Neural cell (in vitro differentiated cells): ENCODE data around the gene NBEA. TPM values are rescaled to one million over a fixed set of nuclear protein-coding genes. Genes with fewer than 3 reads are reported as not detected.

Experiments used
- H2AFZ ChIP-seq: fragments of 200-600, 300-800 bp; sonication (generic), shearing (Covaris generic); 2 replicates; pipeline ENCODE4 v1.6.0; 2014; ENCODE audit warnings: low read depth, mild to moderate bottlenecking, antibody characterized with exemption, low read length, moderate library complexity
- H3F3A ChIP-seq: fragments of 200-600 bp; shearing (Covaris generic); 2 replicates; pipeline ENCODE4 v1.6.1; 2016; ENCODE audit warnings: mild to moderate bottlenecking, moderate library complexity, mixed read lengths, antibody characterized with exemption, low read length; ENCODE audit not compliant: insufficient read depth, poor library complexity, severe bottlenecking
- H3K27ac ChIP-seq: fragments of 200-600, 300-800 bp; sonication (generic), shearing (Covaris generic); 2 replicates; pipeline ENCODE4 v1.5.1; 2014; ENCODE audit warnings: mild to moderate bottlenecking, low read length, moderate library complexity
- H3K27me3 ChIP-seq: fragments of 300-800, 200-600 bp; sonication (generic), shearing (Covaris generic); 2 replicates; pipeline ENCODE4 v1.6.0; 2014; ENCODE audit warnings: mild to moderate bottlenecking, low read depth, low read length, moderate library complexity; ENCODE audit not compliant: insufficient read depth
- H3K36me3 ChIP-seq: fragments of 300-800, 200-600 bp; sonication (generic), shearing (Covaris generic); 2 replicates; pipeline ENCODE4 v1.5.1; 2014; ENCODE audit warnings: mild to moderate bottlenecking, antibody characterized with exemption, low read length, moderate library complexity; ENCODE audit not compliant: insufficient read depth
- H3K4me2 ChIP-seq: fragments of 300-800, 200-600 bp; sonication (generic), shearing (Covaris generic); 2 replicates; pipeline ENCODE4 v1.6.0; 2014; ENCODE audit warnings: mild to moderate bottlenecking, low read length
- H3K4me3 ChIP-seq: fragments of 300-800, 200-600 bp; sonication (generic), shearing (Covaris generic); 2 replicates; pipeline ENCODE4 v1.5.1; 2014; ENCODE audit warnings: mild to moderate bottlenecking, low read length, moderate library complexity
- H3K79me2 ChIP-seq: fragments of 200-600 bp; shearing (Covaris generic); replicated peaks from 2 replicates; pipeline ENCODE4 v1.6.0; 2014; ENCODE audit warnings: mild to moderate bottlenecking, low read length, moderate library complexity; ENCODE audit not compliant: insufficient read depth
- H3K9ac ChIP-seq: fragments of 300-800, 200-600 bp; sonication (generic), shearing (Covaris generic); 2 replicates; pipeline ENCODE4 v1.6.1; 2016; ENCODE audit warnings: mild to moderate bottlenecking, low read length, mixed read lengths
- H3K9me2 ChIP-seq: fragments of 200-600 bp; shearing (Covaris generic); 2 replicates; pipeline ENCODE4 v1.6.1; 2016; ENCODE audit warnings: mild to moderate bottlenecking, low read length, mixed read lengths; ENCODE audit not compliant: insufficient read depth
- H3K9me3 ChIP-seq: fragments of 200-600, 300-800 bp; sonication (generic), shearing (Covaris generic); 2 replicates; pipeline ENCODE4 v1.6.1; 2016; ENCODE audit warnings: mild to moderate bottlenecking, mixed run types, low read length, moderate library complexity, mixed read lengths
- H4K20me1 ChIP-seq: fragments of 200-600 bp; shearing (Covaris generic); 2 replicates; pipeline ENCODE4 v1.6.1; 2016; ENCODE audit warnings: mild to moderate bottlenecking, mixed run types; ENCODE audit not compliant: insufficient read depth
- CTCF ChIP-seq: fragments of 450-650 bp; IDR thresholded peaks from 2 replicates; pipeline ENCODE4 v1.5.1; 2014; ENCODE audit warnings: antibody characterized with exemption, mild to moderate bottlenecking, moderate library complexity; ENCODE audit not compliant: poor library complexity, severe bottlenecking
- EP300 ChIP-seq: fragments of 450-650 bp; conservative IDR thresholded peaks from 2 replicates; pipeline ENCODE4 v1.6.1; 2014; ENCODE audit warnings: antibody characterized with exemption, mild to moderate bottlenecking, moderate library complexity; ENCODE audit not compliant: poor library complexity, severe bottlenecking
- EZH2 ChIP-seq: fragments of 200-600, 300-800 bp; shearing (Covaris generic), sonication (generic); IDR thresholded peaks from 2 replicates; pipeline ENCODE4 v1.6.1; 2014; ENCODE audit warnings: antibody characterized with exemption, low read length, borderline replicate concordance, mild to moderate bottlenecking; ENCODE audit not compliant: insufficient read depth, poor library complexity, severe bottlenecking
- MXI1 ChIP-seq: fragments of 450-650 bp; conservative IDR thresholded peaks from 2 replicates; pipeline ENCODE4 v1.6.1; 2014; ENCODE audit warnings: antibody characterized with exemption, mild to moderate bottlenecking; ENCODE audit not compliant: poor library complexity, severe bottlenecking
- POLR2AphosphoS5 ChIP-seq: IDR thresholded peaks from 2 replicates; pipeline ENCODE4 v1.6.1; 2012
- RAD21 ChIP-seq: fragments of 450-650 bp; conservative IDR thresholded peaks from 2 replicates; pipeline ENCODE4 v1.6.1; 2014; ENCODE audit warnings: antibody characterized with exemption, mild to moderate bottlenecking, moderate library complexity
- SMC3 ChIP-seq: fragments of 450-650 bp; conservative IDR thresholded peaks from 2 replicates; pipeline ENCODE4 v1.6.1; 2014; ENCODE audit warnings: antibody characterized with exemption, mild to moderate bottlenecking, moderate library complexity; ENCODE audit not compliant: poor library complexity
- TAF1 ChIP-seq: IDR thresholded peaks from 2 replicates; pipeline ENCODE4 v1.6.1; 2012; ENCODE audit warnings: low read depth
- polyA plus RNA-seq: library from polyadenylated mRNA; depleted of rRNA; stranded (reverse); fragments of >200 nt; gene quantifications from 2 replicates; pipeline ENCODE4 v1.2.3, GENCODE V29; 2014
- TF ChIP-seq, protein P1 (sequence below): IDR thresholded peaks from 2 replicates; pipeline ENCODE4 v1.6.1; 2012; ENCODE audit warnings: borderline replicate concordance

NBEA gene
- polyA plus RNA-seq, 1 donor from 2014 or later: 55.8 TPM

DNA sequence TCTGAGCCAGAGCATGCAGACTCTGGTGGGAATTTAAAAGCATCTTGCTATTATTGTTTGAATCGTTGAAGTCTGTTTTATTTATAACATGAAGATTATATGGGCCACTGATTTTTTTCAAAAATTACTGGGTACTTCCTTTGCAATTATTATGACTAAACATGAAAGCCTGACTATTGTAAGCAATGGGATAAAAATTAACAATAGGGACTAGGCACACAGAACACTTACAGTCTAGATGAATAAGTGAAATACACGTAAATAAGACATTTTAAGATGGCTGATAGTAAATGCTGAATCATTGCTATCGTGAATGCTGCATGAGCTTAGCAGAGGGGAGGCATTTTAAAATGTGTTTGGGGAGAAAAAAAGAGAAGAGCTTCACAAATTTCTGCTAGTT is 615.4 kb downstream of the NBEA start:
- no peaks in the 10 kb centered on the region for H3K9me2 ChIP-seq
- no peaks in the 10 kb centered on the region for H3K9me3 ChIP-seq
- H3K27ac ChIP-seq: no peak overlapping the region
- TF ChIP-seq RAD21 (no peak), SMC3 (no peak), MXI1 (no peak), POLR2AphosphoS5 (no peak), EP300 (no peak), TAF1 (no peak), EZH2 (no peak), CTCF (no peak)
- TF ChIP-seq, protein P1, sequence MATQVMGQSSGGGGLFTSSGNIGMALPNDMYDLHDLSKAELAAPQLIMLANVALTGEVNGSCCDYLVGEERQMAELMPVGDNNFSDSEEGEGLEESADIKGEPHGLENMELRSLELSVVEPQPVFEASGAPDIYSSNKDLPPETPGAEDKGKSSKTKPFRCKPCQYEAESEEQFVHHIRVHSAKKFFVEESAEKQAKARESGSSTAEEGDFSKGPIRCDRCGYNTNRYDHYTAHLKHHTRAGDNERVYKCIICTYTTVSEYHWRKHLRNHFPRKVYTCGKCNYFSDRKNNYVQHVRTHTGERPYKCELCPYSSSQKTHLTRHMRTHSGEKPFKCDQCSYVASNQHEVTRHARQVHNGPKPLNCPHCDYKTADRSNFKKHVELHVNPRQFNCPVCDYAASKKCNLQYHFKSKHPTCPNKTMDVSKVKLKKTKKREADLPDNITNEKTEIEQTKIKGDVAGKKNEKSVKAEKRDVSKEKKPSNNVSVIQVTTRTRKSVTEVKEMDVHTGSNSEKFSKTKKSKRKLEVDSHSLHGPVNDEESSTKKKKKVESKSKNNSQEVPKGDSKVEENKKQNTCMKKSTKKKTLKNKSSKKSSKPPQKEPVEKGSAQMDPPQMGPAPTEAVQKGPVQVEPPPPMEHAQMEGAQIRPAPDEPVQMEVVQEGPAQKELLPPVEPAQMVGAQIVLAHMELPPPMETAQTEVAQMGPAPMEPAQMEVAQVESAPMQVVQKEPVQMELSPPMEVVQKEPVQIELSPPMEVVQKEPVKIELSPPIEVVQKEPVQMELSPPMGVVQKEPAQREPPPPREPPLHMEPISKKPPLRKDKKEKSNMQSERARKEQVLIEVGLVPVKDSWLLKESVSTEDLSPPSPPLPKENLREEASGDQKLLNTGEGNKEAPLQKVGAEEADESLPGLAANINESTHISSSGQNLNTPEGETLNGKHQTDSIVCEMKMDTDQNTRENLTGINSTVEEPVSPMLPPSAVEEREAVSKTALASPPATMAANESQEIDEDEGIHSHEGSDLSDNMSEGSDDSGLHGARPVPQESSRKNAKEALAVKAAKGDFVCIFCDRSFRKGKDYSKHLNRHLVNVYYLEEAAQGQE: no peak
- H3K4me2 ChIP-seq: no peak overlapping the region
- no peak overlapping the region for H2AFZ ChIP-seq
- no peaks in the 10 kb centered on the region for H3K79me2 ChIP-seq
- no peaks in the 10 kb centered on the region for H4K20me1 ChIP-seq
- H3F3A ChIP-seq: no peaks in the 10 kb centered on the region
- H3K9ac ChIP-seq: no peak overlapping the region
- H3K4me3 ChIP-seq: no peak overlapping the region
- no peaks in the 10 kb centered on the region for H3K27me3 ChIP-seq
- H3K36me3 ChIP-seq: no peaks in the 10 kb centered on the region

GRCh38 chr13:35561540-35561939 is 619.5 kb downstream of the NBEA start:
- H3K36me3 ChIP-seq: no peaks in the 10 kb centered on the region
- H2AFZ ChIP-seq: no peak overlapping the region
- no peaks in the 10 kb centered on the region for H3F3A ChIP-seq
- no peak overlapping the region for H3K4me2 ChIP-seq
- no peaks in the 10 kb centered on the region for H3K79me2 ChIP-seq
- no peak overlapping the region for H3K4me3 ChIP-seq
- no peak for TF ChIP-seq EZH2
- no peaks in the 10 kb centered on the region for H3K9me2 ChIP-seq
- H3K27ac ChIP-seq: no peak overlapping the region
- no peaks in the 10 kb centered on the region for H3K9me3 ChIP-seq
- H4K20me1 ChIP-seq: no peaks in the 10 kb centered on the region
- no peak overlapping the region for H3K9ac ChIP-seq
- H3K27me3 ChIP-seq: no peaks in the 10 kb centered on the region

DNA sequence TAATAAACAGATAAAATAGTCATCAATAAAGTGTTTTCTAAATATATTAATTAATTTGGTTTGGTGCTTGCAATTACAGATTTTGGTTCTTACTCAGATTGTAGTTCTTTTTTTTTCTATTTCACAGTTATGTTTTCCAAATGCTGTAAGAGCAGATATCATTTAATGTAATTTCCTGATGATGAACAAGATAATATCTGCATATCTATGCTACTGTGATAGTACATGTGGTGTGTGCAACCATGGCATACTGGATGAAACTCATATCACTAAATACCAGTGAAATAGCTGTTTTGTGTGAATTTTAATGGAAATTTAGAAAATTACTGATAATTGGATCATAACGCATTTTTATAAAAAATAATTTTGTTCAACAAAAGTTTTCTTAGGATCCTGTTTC is 623.2 kb downstream of the NBEA start:
- H3K79me2 ChIP-seq: no peaks in the 10 kb centered on the region

More for the DNA sequence above, 623.2 kb downstream of the NBEA start:
- Histone ChIP-seq H3K27me3 (no peaks in the 10 kb centered on the region), H3K4me3 (no peak overlapping the region), H3K36me3 (no peaks in the 10 kb centered on the region), H3K9ac (no peak overlapping the region), H3K4me2 (no peak overlapping the region), H3K9me2 (no peaks in the 10 kb centered on the region), H3K27ac (no peak overlapping the region), H4K20me1 (no peaks in the 10 kb centered on the region), H3K9me3 (no peaks in the 10 kb centered on the region), H3F3A (no peaks in the 10 kb centered on the region), H2AFZ (no peak overlapping the region)
- no peak for TF ChIP-seq RAD21
- no peak for TF ChIP-seq CTCF
- TF ChIP-seq SMC3: no peak
- no peak for TF ChIP-seq TAF1
- TF ChIP-seq POLR2AphosphoS5: no peak
- TF ChIP-seq EP300: no peak
- TF ChIP-seq, protein P1: no peak
- no peak for TF ChIP-seq MXI1
- TF ChIP-seq EZH2: no peak
